Mammary epithelial cell (primary cell): ENCODE measurements around the gene STIM2.

Source experiments
- EZH2 ChIP-seq: IDR thresholded peaks from 2 replicates; pipeline ENCODE4 v1.6.1; 2012; ENCODE audit warnings: low read length, inconsistent platforms, borderline replicate concordance
- TF ChIP-seq, protein P1 (sequence below), 2 donors: IDR thresholded peaks in 1 of 2; conservative IDR thresholded peaks in 1 of 2; 2 replicates each; pipeline ENCODE4 v1.5.1; 2011 to 2012; ENCODE audit warnings: inconsistent platforms in 2 of 2, low read length in 2 of 2, mild to moderate bottlenecking in 2 of 2, control low read depth in 1 of 2, low read depth in 1 of 2; ENCODE audit not compliant: insufficient read depth in 1 of 2; ENCODE audit errors: extremely low read depth in 1 of 2

DNA sequence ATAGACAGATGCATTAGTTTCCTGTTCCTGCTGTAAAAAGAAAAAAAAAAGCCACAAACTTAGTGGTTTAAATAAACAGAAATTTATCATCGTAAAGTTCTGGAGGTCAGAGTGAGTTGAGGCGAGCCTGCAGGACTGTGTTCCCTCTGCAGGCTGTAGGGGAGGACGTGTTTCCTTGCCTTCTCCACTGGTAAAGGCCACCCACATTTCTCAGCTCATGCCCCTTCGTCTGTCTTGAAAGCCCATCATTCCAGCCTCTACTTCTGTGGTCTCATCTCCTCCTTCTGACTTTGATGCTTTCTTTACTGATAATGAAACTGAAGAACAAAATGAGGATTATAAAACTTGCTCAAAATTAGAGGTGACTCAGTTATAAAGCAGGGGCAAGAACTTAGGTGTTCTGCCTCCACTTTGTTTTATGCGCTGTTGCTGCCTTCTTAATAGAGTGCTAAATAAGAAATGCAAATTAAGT lies 143.0 kb downstream of the STIM2 start:
- TF ChIP-seq, protein P1, sequence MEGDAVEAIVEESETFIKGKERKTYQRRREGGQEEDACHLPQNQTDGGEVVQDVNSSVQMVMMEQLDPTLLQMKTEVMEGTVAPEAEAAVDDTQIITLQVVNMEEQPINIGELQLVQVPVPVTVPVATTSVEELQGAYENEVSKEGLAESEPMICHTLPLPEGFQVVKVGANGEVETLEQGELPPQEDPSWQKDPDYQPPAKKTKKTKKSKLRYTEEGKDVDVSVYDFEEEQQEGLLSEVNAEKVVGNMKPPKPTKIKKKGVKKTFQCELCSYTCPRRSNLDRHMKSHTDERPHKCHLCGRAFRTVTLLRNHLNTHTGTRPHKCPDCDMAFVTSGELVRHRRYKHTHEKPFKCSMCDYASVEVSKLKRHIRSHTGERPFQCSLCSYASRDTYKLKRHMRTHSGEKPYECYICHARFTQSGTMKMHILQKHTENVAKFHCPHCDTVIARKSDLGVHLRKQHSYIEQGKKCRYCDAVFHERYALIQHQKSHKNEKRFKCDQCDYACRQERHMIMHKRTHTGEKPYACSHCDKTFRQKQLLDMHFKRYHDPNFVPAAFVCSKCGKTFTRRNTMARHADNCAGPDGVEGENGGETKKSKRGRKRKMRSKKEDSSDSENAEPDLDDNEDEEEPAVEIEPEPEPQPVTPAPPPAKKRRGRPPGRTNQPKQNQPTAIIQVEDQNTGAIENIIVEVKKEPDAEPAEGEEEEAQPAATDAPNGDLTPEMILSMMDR (conservative IDR thresholded peaks at IDR 0.05 in 1 of 2, IDR thresholded peaks at IDR 0.05 in 1 of 2; ENCODE audit: extremely low read depth in 1 of 2, insufficient read depth in 1 of 2, low read depth in 1 of 2, low read length in 2 of 2): no peak
- no peak for TF ChIP-seq EZH2
